Heart right ventricle (tissue), 16 donors: ENCODE results near the gene TCTN1. TPM values are rescaled to one million over a fixed set of nuclear protein-coding genes. Genes with fewer than 3 reads are reported as not detected.

Experiments used
- ATAC-seq, 8 donors: fragments of 200-7000 bp; cut with Tn5 transposase; one replicate each; pipeline ENCODE4 v1.9.1; 2020; ENCODE audit warnings: mild to moderate bottlenecking in 8 of 8, moderate library complexity in 8 of 8, moderate number of reproducible peaks in 1 of 8
- DNase-seq, 2 donors: peaks; one replicate each; pipeline ENCODE4 v3.0.0-alpha.2; 2020
- H3K27ac ChIP-seq, 10 donors: fragments of 200-600 bp; sonication (generic) in 2 of 10; one replicate each; pipeline versions ENCODE4 v1.5.0 to v1.8.0; 2020 to 2022; ENCODE audit warnings: mild to moderate bottlenecking in 3 of 10
- H3K27me3 ChIP-seq, 7 donors: fragments of 200-600 bp; one replicate each; pipeline ENCODE4 v1.8.0; 2021 to 2022; ENCODE audit warnings: mild to moderate bottlenecking in 2 of 7
- H3K36me3 ChIP-seq, 9 donors: fragments of 200-600 bp; sonication (generic) in 1 of 9; one replicate each; pipeline versions ENCODE4 v1.5.0 to v1.8.0; 2020 to 2022; ENCODE audit warnings: mild to moderate bottlenecking in 2 of 9
- H3K4me1 ChIP-seq, 9 donors: fragments of 200-600 bp; sonication (generic) in 1 of 9; one replicate each; pipeline versions ENCODE4 v1.5.0 to v1.8.0; 2020 to 2022; ENCODE audit warnings: mild to moderate bottlenecking in 4 of 9
- H3K4me3 ChIP-seq, 10 donors: fragments of 200-600 bp; sonication (generic) in 2 of 10; one replicate each; pipeline versions ENCODE4 v1.5.0 to v1.8.0; 2020 to 2022; ENCODE audit warnings: mild to moderate bottlenecking in 7 of 10, moderate library complexity in 2 of 10
- H3K9me3 ChIP-seq, 11 donors: fragments of 200-600 bp in 10 of 11; sonication (generic) in 2 of 11; one replicate each; pipeline versions ENCODE4 v1.5.0 to v1.8.0; 2013 to 2022; ENCODE audit warnings: mild to moderate bottlenecking in 2 of 11, control low read depth in 1 of 11, moderate library complexity in 1 of 11
- WGBS, 2 donors: extraction: QIAGEN DNeasy Blood & Tissue Kit; methylation state at CpG; one replicate each; pipeline ENCODE4 v1.1.7; 2013; ENCODE audit warnings: inconsistent platforms in 1 of 2; 5-methylcytosine and 5-hydroxymethylcytosine counted together
- intact Hi-C, 10 donors: fragments of 100-400 bp; cut with DNase I; formaldehyde crosslinking; loops; one replicate each; pipeline versions ENCODE4 v1.11.1 to v1.14.2; 2022
- polyA plus RNA-seq, 2 donors: library from polyadenylated mRNA; stranded (reverse); fragments of 200-250 nt; gene quantifications; one replicate each; pipeline ENCODE4 v1.2.3, GENCODE V29; 2013
- total RNA-seq, 10 donors: library from RNA; stranded (reverse); fragmentation: NEBNext Ultra II Directional in 3 of 10; extraction: Animal tissue kit (Norgen Biotek cat#: 25700) in 3 of 10; gene quantifications; one replicate each; pipeline versions ENCODE4 v1.2.1 to v1.2.4, GENCODE V29; 2021 to 2023
- TF ChIP-seq, protein P1 (sequence below), 9 donors: fragments of 200-600 bp; sonication (generic) in 2 of 9; IDR thresholded peaks; one replicate each; pipeline versions ENCODE4 v1.5.0 to v1.8.0; 2021 to 2022; ENCODE audit warnings: antibody characterized with exemption in 9 of 9, mild to moderate bottlenecking in 5 of 9, moderate library complexity in 1 of 9
- donor health status: Arrhythmogenic right ventricular cardiomyopathy.
- donor health status: ischemic (EF 13 %, LVEDD 7.1; RV severe dilation, severe dysfunction).
- donor health status: healthy with polysubstance abuse.
- donor health status: DM: no; HTN: yes; CAD: no.
- donor health status: DM: no; HTN: no; CAD: no.
- donor health status: ischemic (EF 25% LVEDD 6.9; RV normal size, moderate dysfunction).
- donor health status: ischemic (EF 25% LVEDD 5.7; RV mildly dilated, moderate dysfunction).
- donor health status: healthy.
- donor health status: DM: yes; HTN: yes; CAD: no.
- donor health status: Ischemic cardiomyopathy.
- donor health status: ischemic (EF 35%, LVEDD 5.7; RV mildly dilated, moderate dysfunction).
- donor health status: nonischemic (EF 11% LVEDD 7.7; RV severe dilation, severe dysfunction).
- donor health status: DM: yes; HTN: yes; CAD: no.
- donor health status: PGD.
- donor health status: ischemic (EF 29% LVEDD 5.4; RV normal size, mild dysfunction).
- donor health status: nonischemic (EF 23%, LVEDD 6.1; RV moderate dilation, normal function).

The TCTN1 gene
- total and polyA plus RNA-seq, 12 donors: 14.2 to 49.6 (median 25.2) TPM

DNA sequence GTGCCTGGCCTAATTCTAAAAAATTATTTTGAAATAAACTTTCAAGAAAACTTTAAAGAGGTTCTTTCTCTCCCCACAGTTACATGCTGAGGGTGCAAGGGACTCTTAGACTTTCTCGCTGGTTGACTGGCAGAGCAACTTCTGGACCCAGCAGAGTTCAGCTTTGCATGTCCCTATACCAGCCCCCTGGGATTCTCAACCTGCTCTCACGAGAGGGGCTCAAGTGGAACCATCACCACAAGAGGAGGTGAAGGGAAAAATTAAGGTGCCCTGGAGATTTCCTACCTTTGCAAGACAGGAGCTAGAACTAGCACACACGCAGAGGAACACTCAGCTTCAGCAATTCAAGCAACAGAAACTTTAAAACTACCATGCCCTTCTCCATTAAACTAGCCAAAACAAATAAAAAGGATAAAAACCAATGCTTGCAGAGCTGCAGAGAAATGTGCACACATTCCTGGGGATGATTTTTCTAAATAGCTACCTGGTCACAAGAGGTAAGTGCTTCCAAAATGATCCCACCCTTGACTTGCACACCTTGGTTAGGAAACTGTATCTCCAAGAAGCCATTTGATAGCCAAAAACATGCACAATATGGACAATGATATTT lies 72.5 kb downstream of the TCTN1 start:
- intact Hi-C loops: no loop called here
- TF ChIP-seq, protein P1, sequence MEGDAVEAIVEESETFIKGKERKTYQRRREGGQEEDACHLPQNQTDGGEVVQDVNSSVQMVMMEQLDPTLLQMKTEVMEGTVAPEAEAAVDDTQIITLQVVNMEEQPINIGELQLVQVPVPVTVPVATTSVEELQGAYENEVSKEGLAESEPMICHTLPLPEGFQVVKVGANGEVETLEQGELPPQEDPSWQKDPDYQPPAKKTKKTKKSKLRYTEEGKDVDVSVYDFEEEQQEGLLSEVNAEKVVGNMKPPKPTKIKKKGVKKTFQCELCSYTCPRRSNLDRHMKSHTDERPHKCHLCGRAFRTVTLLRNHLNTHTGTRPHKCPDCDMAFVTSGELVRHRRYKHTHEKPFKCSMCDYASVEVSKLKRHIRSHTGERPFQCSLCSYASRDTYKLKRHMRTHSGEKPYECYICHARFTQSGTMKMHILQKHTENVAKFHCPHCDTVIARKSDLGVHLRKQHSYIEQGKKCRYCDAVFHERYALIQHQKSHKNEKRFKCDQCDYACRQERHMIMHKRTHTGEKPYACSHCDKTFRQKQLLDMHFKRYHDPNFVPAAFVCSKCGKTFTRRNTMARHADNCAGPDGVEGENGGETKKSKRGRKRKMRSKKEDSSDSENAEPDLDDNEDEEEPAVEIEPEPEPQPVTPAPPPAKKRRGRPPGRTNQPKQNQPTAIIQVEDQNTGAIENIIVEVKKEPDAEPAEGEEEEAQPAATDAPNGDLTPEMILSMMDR (IDR thresholded peaks at IDR 0.05): no peak
- Histone ChIP-seq H3K27ac (no peak overlapping the region), H3K27me3 (no peaks in the 10 kb centered on the region), H3K4me3 (no peak overlapping the region), H3K36me3 (peaks cover 0 to 19% (median 0%) of the 10 kb centered on the region in 9 donors), H3K4me1 (peaks cover 9 to 43% (median 24%) of the 10 kb centered on the region in 9 donors), H3K9me3 (peaks cover 0 to 5% (median 0%) of the 10 kb centered on the region in 11 donors)
- ATAC-seq: no peak
- no peak for DNase-seq
- WGBS, 2 donors: 94 to 96% methylated on average over 3 of the region's 3 CpGs

DNA sequence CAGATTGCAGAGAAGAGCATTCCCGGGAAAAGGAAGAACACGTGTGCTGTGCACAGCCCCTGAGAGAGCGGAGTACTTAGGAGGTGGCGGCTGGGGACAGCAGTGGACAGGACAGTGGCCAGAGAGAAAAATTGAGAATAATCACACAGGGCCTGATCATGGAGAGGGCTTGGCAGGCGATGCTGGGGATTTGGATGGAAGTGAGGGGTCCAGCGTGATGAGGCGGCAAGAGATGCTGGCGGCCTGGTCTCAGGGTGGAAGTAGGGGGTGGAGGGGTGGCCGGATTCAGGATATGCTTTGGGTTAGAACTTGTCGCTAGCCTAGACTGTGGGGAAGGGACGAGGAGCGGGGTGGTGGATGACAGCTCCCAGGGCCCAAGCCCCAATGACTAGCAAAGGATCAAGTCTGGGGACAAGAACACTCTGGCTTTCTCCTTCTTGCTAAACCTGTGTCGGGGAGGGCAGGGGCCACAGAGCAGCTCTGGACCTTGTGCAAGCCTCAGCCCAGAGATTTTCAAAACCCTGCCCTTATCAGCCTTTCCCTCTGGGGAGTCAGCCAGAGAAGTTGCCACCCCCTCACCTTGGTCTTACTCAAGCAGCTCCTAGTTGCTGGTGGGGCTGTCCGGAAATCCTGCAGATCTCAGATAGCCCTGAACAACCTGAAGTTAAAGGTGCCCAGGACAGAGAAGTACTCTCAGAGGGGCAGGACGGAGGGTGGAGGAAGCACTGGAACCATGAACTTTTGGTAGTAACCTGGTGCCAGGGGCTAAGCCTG lies 73.7 kb downstream of the TCTN1 start:
- H3K4me1 ChIP-seq: peaks cover 9 to 55% (median 24%) of the 10 kb centered on the region in 9 donors
- H3K27ac ChIP-seq: peak overlapping the region in 2 of 10 donors; percentile 15 to 88
- no peak for DNase-seq
- TF ChIP-seq, protein P1 (IDR thresholded peaks at IDR 0.05): no peak
- ATAC-seq: peak in 1 of 8 donors; percentile 1
- peaks cover 0 to 5% (median 0%) of the 10 kb centered on the region in 11 donors for H3K9me3 ChIP-seq
- peaks cover 0 to 9% (median 0%) of the 10 kb centered on the region in 9 donors for H3K36me3 ChIP-seq
- WGBS, 2 donors: 78 to 86% methylated on average over 15 of the region's 15 CpGs
- no peaks in the 10 kb centered on the region for H3K27me3 ChIP-seq
- peak overlapping the region in 9 of 10 donors; percentile 72 to 93 (median 82) for H3K4me3 ChIP-seq
- intact Hi-C loops: no loop called here

DNA sequence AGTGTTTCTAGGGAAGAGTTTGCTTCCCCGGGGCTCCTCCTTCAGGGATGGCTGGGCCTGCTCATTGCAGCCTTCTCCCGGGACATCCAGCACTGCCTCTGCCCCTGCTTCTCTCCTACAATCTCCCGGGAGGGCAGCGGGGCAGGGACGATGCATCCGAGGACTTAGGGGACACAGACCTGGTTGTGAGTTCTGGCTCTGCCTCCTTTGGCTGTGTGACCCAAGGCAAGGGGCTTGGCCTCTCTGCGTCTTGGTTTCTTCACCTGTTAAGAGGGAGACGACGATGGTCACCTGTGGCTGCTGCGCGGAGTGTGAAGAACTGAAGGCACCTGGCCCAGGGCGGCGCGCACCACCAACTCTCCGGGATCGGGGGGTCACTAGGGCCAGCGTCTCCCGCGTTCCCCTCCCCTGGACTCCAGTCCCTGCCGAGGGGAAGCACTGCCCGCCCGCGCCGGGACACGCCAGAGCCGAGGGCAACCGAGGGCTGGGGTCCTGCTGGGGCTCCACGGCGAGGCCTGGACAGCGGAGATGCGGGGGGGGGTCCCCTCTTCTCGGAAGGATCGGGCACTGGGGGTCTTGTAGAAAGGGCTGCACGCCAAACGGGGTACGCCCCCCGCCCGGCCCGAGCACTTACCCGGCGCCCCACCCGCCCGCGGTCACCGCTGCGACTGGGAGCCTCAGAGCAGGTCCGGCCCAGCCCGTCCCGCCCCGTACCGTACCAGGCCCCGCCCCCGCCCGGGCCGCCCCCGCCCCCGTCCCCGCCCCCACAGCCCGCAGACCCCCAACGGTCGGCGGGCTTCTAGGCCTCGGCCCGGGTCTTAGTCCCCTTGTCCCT lies 74.7 kb downstream of the TCTN1 start, which contains the start of gene HVCN1:
HVCN1 (minus strand) TSS at position 670 of the 835 bp plus-strand sequence. CDS start 5,870 bp downstream, outside the sequence.
- DNase-seq (peak; percentile 57 to 72), ATAC-seq (peak; percentile 82 to 91 (median 90))
- H3K36me3 ChIP-seq: peaks cover 0 to 4% (median 0%) of the 10 kb centered on the region in 9 donors
- intact Hi-C loops: no loop called here
- H3K27ac ChIP-seq: peak within 1 kb of the TSS; percentile 71 to 88 (median 82)
- H3K27me3 ChIP-seq: no peaks in the 10 kb centered on the region
- WGBS, 2 donors: 3 to 6% methylated on average over 33 to 64 of the region's 64 CpGs
- TF ChIP-seq, protein P1 (IDR thresholded peaks at IDR 0.05): no peak
- H3K4me3 ChIP-seq: peak within 1 kb of the TSS; percentile 72 to 93 (median 83)
- H3K4me1 ChIP-seq: peaks cover 9 to 65% (median 24%) of the 10 kb centered on the region in 9 donors
- peaks cover 0 to 5% (median 0%) of the 10 kb centered on the region in 11 donors for H3K9me3 ChIP-seq
